Measurements from ENCODE around the gene MYL3. TPM values are rescaled to one million over a fixed set of nuclear protein-coding genes. Genes with fewer than 3 reads are reported as not detected.

MYL3 gene
- polyA plus RNA-seq, 2 of the 4 experiments (the other 2 are of a cell fraction) = 0.25 TPM; not detected in 1

GRCh38 chr3:46904303-46905212 lies 41.3 kb upstream of the MYL3 start:
- no peaks in the 10 kb centered on the region for H3K9me3 ChIP-seq
- H3K4me2 ChIP-seq = no peak overlapping the region
- H3K4me1 ChIP-seq = 0 out of 3 replicates have a peak, but pooled peaks cover 4% of the 10 kb centered on the region
- no peak for FAIRE-seq
- H3K4me3 ChIP-seq = no peak overlapping the region
- WGBS (ENCODE audit: missing lambda C conversion rate) = 87% methylated on average over 12 of the region's 18 CpGs
- no peak for ATAC-seq
- ChIA-PET POLR2A (no interaction called here), CTCF (interaction anchor here (1.2 kb wide), 1 partner anchor 10 kb away, joined by 5 read pairs; no protein-coding TSS in a partner anchor)
- no peak overlapping the region for H3K27ac ChIP-seq
- no peak for DNase-seq (ENCODE audit: low read depth in 1 of 2, low spot score in 1 of 2)
- TF ChIP-seq ZC3H11A (IDR thresholded peaks at IDR 0.05) = no peak
- no peak for TF ChIP-seq CHD2 (IDR thresholded peaks at IDR 0.05; ENCODE audit: low read length, partially characterized antibody)
- TF ChIP-seq HOXA7 (CRISPR knock-in tag; IDR thresholded peaks at IDR 0.05) = no peak
- no peak for TF ChIP-seq ZNF302 (CRISPR knock-in tag; IDR thresholded peaks at IDR 0.05)
- no peak for TF ChIP-seq POLR2A (IDR thresholded peaks at IDR 0.05; ENCODE audit: low read length)
- TF ChIP-seq HEYL (CRISPR knock-in tag; IDR thresholded peaks at IDR 0.05) = no peak
- no peak for TF ChIP-seq HOXB13 (CRISPR knock-in tag; IDR thresholded peaks at IDR 0.05; ENCODE audit: low read depth)
- no peak for TF ChIP-seq PHF8 (IDR thresholded peaks at IDR 0.05; ENCODE audit: borderline replicate concordance, low read depth)
- no peak for TF ChIP-seq MAX (IDR thresholded peaks at IDR 0.05)
- TF ChIP-seq HES2 (IDR thresholded peaks at IDR 0.05) = no peak
- TF ChIP-seq MAFK (IDR thresholded peaks at IDR 0.05; ENCODE audit: partially characterized antibody) = no peak
- TF ChIP-seq SMC3 (IDR thresholded peaks at IDR 0.05) = no peak
- TF ChIP-seq ELK1 (IDR thresholded peaks at IDR 0.05; ENCODE audit: low read depth, low read length) = no peak
- TF ChIP-seq FOSB (CRISPR knock-in tag; IDR thresholded peaks at IDR 0.05) = no peak
- no peak for TF ChIP-seq KDM5A (IDR thresholded peaks at IDR 0.05)
- TF ChIP-seq EHMT2 (IDR thresholded peaks at IDR 0.05; ENCODE audit: low read depth) = no peak
- no peak for TF ChIP-seq HOXB5 (CRISPR knock-in tag; IDR thresholded peaks at IDR 0.05)
- TF ChIP-seq CEBPB (IDR thresholded peaks at IDR 0.05) = no peak
- no peak for TF ChIP-seq ZSCAN20 (CRISPR knock-in tag; IDR thresholded peaks at IDR 0.05)
- TF ChIP-seq E2F6 (IDR thresholded peaks at IDR 0.05; ENCODE audit: borderline replicate concordance, low read depth) = no peak

- no peak overlapping the region for H3K4me3 ChIP-seq
- ATAC-seq = peak in 1 of 2 experiments; percentile 10; a peak in 1 of 6 replicates
- no peaks in the 10 kb centered on the region for H3K9me3 ChIP-seq
- no peak for TF ChIP-seq POLR2AphosphoS2 (conservative IDR thresholded peaks at IDR 0.05; ENCODE audit: low read length)
- TF ChIP-seq USF2 (IDR thresholded peaks at IDR 0.05) = 0 out of 2 replicates have a peak, but pooled peaks have one; percentile 7
- DNase-seq (ENCODE audit: low read depth in 1 of 2, low spot score in 1 of 2) = no peak
- no peak for FAIRE-seq
- H3K4me2 ChIP-seq = no peak overlapping the region
- H3K4me1 ChIP-seq = no peaks in the 10 kb centered on the region
- 64% methylated on average over 7 of the region's 21 CpGs for WGBS (ENCODE audit: missing lambda C conversion rate)
- ChIA-PET CTCF (interaction anchor here (1.0 to 1.2 kb wide), 2 partner anchors 9 to 37 kb away, joined by 3 to 5 read pairs; no protein-coding TSS in a partner anchor), POLR2A (no interaction called here)
- no peak overlapping the region for H3K27ac ChIP-seq
These were observed 40.4 kb upstream of the MYL3 start for GRCh38 chr3:46903341-46904302.

All from A549 (cell line).